BLaER1 treated with 17β-estradiol and CSF1 and Interleukin-3, amounts not matched to agents 10 nM and 100 nM (cell line): ENCODE measurements around the gene LRWD1.

Source experiments
- H3K27ac ChIP-seq, 11 experiments: shearing (Covaris generic); formaldehyde crosslinking; 2 replicates each; pipeline ENCODE4 v1.8.1; 2022
- H3K27me3 ChIP-seq, 11 experiments: shearing (Covaris generic); formaldehyde crosslinking; 2 replicates each; pipeline ENCODE4 v1.8.1; 2022
- H3K36me3 ChIP-seq, 11 experiments: shearing (Covaris generic); formaldehyde crosslinking; 2 replicates each; pipeline ENCODE4 v1.8.1; 2022
- H3K4me1 ChIP-seq, 10 experiments: shearing (Covaris generic); formaldehyde crosslinking; 2 replicates each; pipeline ENCODE4 v1.8.1; 2022
- H3K4me2 ChIP-seq, 11 experiments: shearing (Covaris generic); formaldehyde crosslinking; 2 replicates each; pipeline ENCODE4 v1.8.1; 2022
- H3K4me3 ChIP-seq, 10 experiments: shearing (Covaris generic); formaldehyde crosslinking; 2 replicates each; pipeline ENCODE4 v1.8.1; 2022
- H3K9ac ChIP-seq, 11 experiments: shearing (Covaris generic); formaldehyde crosslinking; 2 replicates each; pipeline ENCODE4 v1.8.1; 2022
- H3K9me3 ChIP-seq, 11 experiments: shearing (Covaris generic); formaldehyde crosslinking; replicated peaks in 1 of 11; 2 replicates each; pipeline ENCODE4 v1.8.1; 2022
- H4K20me1 ChIP-seq, 11 experiments: shearing (Covaris generic); formaldehyde crosslinking; 2 replicates each; pipeline ENCODE4 v1.8.1; 2022
- Cebpa-rat ChIP-seq, 11 experiments: shearing (Covaris generic); IDR thresholded peaks; 2 replicates each; pipeline ENCODE4 v1.8.1; 2022

Gene LRWD1

DNA sequence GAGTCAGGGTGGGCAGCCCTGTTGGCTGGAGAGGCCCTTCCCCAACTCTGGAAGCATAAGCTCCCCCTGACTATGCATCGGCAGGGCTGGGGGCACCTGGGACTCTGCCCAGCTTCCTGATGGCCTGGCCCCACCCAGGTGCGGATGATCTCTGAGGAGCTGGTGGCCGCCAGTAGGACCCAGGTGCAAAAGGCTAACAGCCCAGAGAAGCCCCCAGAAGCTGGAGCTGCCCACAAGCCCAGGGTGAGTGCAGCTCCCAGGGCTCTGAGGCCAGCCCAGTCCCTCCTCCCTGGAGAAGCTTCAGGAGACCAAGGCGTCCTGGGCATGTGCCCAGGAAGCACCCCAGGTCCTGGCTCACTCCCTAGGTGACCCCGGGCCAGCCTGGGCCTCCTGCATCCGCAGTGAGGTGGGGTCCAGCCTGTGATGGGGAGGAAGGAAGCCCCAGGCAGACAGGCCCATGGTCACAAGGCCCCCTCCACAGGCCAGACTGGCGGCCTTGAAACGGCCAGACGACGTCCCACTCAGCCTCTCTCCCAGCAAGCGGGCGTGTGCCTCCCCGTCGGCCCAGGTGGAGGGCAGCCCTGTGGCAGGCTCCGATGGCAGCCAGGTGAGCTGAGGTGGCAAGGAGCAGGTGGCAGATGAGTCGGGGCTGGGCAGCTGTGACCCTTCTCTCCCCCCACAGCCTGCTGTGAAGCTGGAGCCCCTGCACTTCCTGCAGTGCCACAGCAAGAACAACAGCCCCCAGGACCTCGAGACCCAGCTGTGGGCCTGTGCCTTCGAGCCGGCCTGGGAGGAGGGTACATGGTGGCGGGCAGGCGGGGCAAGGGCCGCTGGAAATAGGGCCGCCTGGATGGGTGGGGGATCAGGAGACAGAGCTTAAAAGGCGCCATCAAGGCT lies 3.0 kb downstream of the LRWD1 start:
- peak overlapping the region in 8 of 11 experiments; percentile 8 to 77 (median 43); a peak in 15 of 22 replicates for H3K4me2 ChIP-seq

DNA sequence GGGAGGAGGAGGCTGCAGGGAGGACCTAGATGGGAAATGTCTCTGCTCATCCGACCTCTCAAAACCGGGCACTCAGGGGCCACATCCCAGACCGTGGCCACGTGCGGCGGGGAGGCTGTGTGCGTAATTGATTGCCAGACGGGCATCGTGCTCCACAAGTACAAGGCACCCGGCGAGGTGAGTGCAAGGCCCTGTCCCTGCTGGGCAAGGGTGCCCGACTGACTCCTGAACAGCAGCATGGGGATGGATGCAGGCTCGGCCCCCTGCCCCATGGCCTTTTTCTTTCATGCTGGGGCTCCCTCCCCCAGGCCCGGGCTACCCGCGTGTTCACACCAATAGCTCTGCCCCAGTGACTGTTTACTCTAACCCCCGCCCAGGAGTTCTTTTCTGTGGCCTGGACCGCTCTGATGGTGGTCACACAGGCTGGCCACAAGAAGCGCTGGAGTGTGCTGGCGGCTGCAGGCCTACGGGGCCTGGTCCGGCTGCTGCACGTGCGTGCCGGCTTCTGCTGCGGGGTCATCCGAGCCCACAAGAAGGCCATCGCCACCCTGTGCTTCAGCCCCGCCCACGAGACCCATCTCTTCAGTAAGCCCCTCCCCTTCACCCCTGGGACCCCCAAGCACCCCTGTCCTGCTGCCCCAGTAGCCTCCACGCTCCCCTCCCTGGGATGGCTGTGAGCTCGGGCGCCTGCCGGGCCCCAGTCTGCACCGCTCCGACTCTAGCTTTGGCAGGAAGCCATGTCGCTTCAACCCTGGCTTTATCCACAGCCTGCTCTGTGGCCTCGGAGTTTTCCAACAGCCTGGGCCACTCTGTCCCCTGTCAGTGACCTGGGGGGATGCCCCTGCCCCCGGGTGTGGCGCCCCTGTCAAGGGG lies 3.9 kb downstream of the LRWD1 start:
- peaks cover 19 to 65% (median 52%) of the 10 kb centered on the region in 11 experiments for H3K36me3 ChIP-seq
- peak overlapping the region in 3 of 11 experiments; percentile 4 to 40 (median 25); a peak in 2 of 22 replicates for H3K27ac ChIP-seq
- no peak overlapping the region for H3K4me3 ChIP-seq
- H4K20me1 ChIP-seq, result peaks cover 4 to 82% (median 28%) of the 10 kb centered on the region in 11 experiments; a peak in 18 of 22 replicates
- peaks cover 17 to 63% (median 44%) of the 10 kb centered on the region in 10 experiments for H3K4me1 ChIP-seq
- no peaks in the 10 kb centered on the region for H3K9me3 ChIP-seq
- H3K27me3 ChIP-seq, result no peaks in the 10 kb centered on the region
- no peak for TF ChIP-seq Cebpa-rat (IDR thresholded peaks at IDR 0.05)
- H3K9ac ChIP-seq, result peak overlapping the region in 7 of 11 experiments; percentile 26 to 63 (median 44); a peak in 12 of 22 replicates
- H3K4me2 ChIP-seq, result peak overlapping the region in 9 of 11 experiments; percentile 7 to 77 (median 41); a peak in 15 of 22 replicates

More for the DNA sequence above, 3.0 kb downstream of the LRWD1 start:
- peaks cover 3 to 73% (median 20%) of the 10 kb centered on the region in 11 experiments; a peak in 18 of 22 replicates for H4K20me1 ChIP-seq
- H3K27ac ChIP-seq, result peak overlapping the region in 3 of 11 experiments; percentile 4 to 40 (median 18); a peak in 3 of 22 replicates
- H3K9me3 ChIP-seq, result no peaks in the 10 kb centered on the region
- peaks cover 24 to 65% (median 52%) of the 10 kb centered on the region in 10 experiments for H3K4me1 ChIP-seq
- H3K27me3 ChIP-seq, result no peaks in the 10 kb centered on the region
- H3K4me3 ChIP-seq, result no peak overlapping the region
- peaks cover 11 to 56% (median 43%) of the 10 kb centered on the region in 11 experiments; a peak in 21 of 22 replicates for H3K36me3 ChIP-seq
- TF ChIP-seq Cebpa-rat (IDR thresholded peaks at IDR 0.05), result no peak
- H3K9ac ChIP-seq, result peak overlapping the region in 10 of 11 experiments; percentile 4 to 63 (median 32); a peak in 14 of 22 replicates

DNA sequence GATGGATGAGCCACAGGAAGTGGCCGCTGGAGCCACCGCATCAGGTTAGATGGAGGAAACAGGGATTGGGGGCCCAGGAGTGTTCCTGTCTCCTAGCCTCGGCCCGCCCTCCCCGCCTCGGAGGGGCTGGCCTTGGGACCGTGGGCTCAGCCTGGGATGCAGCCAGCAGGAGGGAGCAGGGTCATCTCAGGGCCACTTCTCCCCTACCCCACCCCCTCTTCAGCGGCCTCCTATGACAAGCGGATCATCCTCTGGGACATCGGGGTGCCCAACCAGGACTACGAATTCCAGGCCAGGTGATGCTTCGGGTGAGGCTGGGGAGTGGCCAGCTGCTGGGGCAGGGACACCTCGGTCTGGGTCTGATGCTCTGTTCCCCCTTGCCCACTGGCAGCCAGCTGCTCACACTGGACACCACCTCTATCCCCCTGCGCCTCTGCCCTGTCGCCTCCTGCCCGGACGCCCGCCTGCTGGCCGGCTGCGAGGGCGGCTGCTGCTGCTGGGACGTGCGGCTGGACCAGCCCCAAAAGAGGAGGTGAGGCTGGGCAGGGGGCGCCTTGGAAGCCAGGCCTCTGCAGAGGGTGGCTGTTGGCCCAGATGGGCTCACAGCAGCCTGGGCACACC lies 4.7 kb downstream of the LRWD1 start:
- Histone ChIP-seq H3K9ac (peak overlapping the region in 5 of 11 experiments; percentile 26 to 63 (median 49); a peak in 5 of 22 replicates), H3K4me3 (no peak overlapping the region), H4K20me1 (peaks cover 4 to 87% (median 32%) of the 10 kb centered on the region in 11 experiments; a peak in 18 of 22 replicates), H3K36me3 (peaks cover 19 to 67% (median 52%) of the 10 kb centered on the region in 11 experiments), H3K27me3 (no peaks in the 10 kb centered on the region), H3K4me1 (peaks cover 14 to 59% (median 39%) of the 10 kb centered on the region in 10 experiments), H3K4me2 (peak overlapping the region in 4 of 11 experiments; percentile 7 to 77 (median 36); a peak in 2 of 22 replicates), H3K9me3 (no peaks in the 10 kb centered on the region), H3K27ac (0 out of 22 replicates have a peak overlapping the region, but pooled peaks of 1 of the 11 experiments have one; percentile 22)
- TF ChIP-seq Cebpa-rat (IDR thresholded peaks at IDR 0.05), result no peak

DNA sequence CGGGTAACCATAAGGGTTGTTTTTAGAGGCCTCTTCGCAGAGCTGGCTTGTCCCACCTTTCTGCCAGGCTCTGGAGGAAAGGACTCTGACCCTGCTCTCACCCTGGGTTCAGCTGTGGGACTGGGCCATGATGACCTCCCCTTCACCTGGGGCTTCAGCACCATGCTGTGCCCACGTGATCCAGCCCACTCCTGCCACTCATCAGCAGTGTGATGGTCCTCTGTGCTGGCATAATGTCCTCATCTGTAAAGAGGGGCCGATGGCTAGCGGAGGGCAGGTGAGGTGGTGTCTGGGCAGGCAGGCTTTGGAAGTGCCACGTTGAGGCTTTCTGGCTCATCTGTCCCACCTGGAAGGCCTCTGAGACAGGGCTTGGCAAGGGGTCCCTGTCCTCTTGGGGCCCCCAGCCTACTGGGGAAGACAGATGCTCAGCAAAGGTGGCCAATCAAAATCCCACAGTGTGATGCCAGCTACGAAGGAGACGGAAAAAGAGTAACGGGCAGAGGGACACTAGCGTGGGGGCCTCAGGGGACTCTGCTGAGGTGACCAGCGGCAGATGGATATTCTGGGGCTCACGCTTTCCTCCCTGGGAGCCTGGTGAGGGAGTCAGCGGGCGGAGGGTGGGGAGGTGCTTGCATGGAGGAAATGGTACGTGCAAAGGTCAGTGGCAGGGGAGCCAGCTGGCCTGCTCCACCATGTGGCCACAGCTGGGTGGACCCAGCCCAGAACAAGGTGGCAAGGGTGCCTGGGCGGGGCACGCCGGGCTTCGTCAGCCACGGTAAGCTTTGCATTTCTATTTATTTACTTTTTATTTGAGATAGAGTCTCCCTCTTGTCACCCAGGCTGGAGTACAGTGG lies 5.4 kb downstream of the LRWD1 start:
- Histone ChIP-seq H3K27ac (0 out of 22 replicates have a peak overlapping the region, but pooled peaks of 1 of the 11 experiments have one; percentile 22), H4K20me1 (peaks cover 4 to 84% (median 32%) of the 10 kb centered on the region in 11 experiments; a peak in 18 of 22 replicates), H3K4me1 (peaks cover 14 to 59% (median 39%) of the 10 kb centered on the region in 10 experiments), H3K36me3 (peaks cover 19 to 67% (median 52%) of the 10 kb centered on the region in 11 experiments), H3K27me3 (no peaks in the 10 kb centered on the region), H3K9ac (peak overlapping the region in 2 of 11 experiments; percentile 6 to 58; a peak in 1 of 22 replicates), H3K4me3 (no peak overlapping the region), H3K9me3 (no peaks in the 10 kb centered on the region), H3K4me2 (no peak overlapping the region)
- TF ChIP-seq Cebpa-rat (IDR thresholded peaks at IDR 0.05), result no peak

DNA sequence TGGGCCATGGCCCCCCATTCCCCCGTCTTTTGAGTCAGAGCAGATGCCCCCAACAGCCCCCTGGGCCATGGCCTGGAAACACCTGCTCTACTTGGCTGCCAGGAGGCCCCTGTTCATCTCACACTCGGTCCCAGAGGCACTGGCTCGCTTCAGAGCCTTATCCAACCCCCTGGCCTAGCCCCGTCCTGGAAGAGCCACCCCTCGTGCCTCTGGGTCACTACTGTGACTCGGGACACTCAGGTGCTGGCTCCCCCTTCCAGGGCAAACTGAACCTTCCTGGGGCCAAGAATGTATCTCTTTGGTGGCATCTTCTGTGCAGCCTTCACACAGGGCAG lies 7.0 kb downstream of the LRWD1 start:
- Histone ChIP-seq H3K36me3 (peaks cover 19 to 67% (median 52%) of the 10 kb centered on the region in 11 experiments), H3K9ac (peak overlapping the region in 3 of 11 experiments; percentile 19 to 23 (median 20); a peak in 3 of 22 replicates)
- no peak for TF ChIP-seq Cebpa-rat (IDR thresholded peaks at IDR 0.05)

DNA sequence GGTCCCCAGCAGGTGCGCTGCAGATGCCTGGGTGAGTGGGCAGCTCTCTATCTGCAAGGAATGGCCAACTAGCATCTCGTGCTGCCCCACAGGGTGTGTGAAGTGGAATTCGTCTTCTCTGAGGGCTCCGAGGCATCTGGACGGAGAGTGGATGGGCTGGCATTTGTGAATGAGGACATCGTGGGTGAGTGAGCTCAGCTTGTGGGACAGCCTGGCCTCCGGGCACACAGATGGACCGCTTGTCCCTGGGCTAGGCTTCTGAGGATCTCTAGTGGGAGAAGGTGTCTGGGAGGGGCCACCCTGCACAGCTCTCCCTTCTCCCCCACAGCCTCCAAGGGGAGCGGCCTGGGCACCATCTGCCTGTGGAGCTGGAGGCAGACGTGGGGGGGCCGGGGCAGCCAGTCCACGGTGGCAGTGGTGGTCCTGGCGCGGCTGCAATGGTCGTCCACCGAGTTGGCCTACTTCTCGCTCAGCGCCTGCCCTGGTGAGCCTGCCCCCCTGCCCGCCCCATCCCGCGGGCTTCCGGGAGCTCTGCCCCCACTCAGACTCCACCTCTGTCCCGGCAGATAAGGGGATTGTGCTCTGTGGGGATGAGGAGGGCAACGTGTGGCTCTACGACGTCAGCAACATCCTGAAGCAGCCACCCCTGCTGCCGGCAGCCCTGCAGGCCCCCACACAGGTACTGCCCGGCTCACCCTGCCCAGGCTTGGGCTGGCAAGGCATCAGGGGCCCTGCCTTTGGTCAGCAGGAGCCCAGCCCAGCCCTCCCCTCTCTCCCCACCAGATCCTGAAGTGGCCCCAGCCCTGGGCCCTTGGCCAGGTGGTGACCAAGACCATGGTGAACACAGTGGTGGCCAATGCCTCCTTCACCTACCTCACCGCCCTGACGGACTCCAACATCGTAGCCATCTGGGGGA lies 7.6 kb downstream of the LRWD1 start:
- Histone ChIP-seq H3K27me3 (no peaks in the 10 kb centered on the region), H3K4me3 (no peak overlapping the region), H4K20me1 (peaks cover 4 to 66% (median 29%) of the 10 kb centered on the region in 11 experiments; a peak in 18 of 22 replicates), H3K9ac (peak overlapping the region in 3 of 11 experiments; percentile 19 to 23 (median 20); a peak in 3 of 22 replicates), H3K4me2 (no peak overlapping the region), H3K4me1 (peaks cover 0 to 39% (median 21%) of the 10 kb centered on the region in 10 experiments; a peak in 16 of 20 replicates), H3K27ac (no peak overlapping the region), H3K36me3 (peaks cover 19 to 65% (median 51%) of the 10 kb centered on the region in 11 experiments), H3K9me3 (no peaks in the 10 kb centered on the region)
- no peak for TF ChIP-seq Cebpa-rat (IDR thresholded peaks at IDR 0.05)

More for the DNA sequence above, 7.0 kb downstream of the LRWD1 start:
- Histone ChIP-seq H3K9me3 (no peaks in the 10 kb centered on the region), H3K4me1 (peaks cover 0 to 45% (median 25%) of the 10 kb centered on the region in 10 experiments; a peak in 16 of 20 replicates), H3K4me2 (no peak overlapping the region), H4K20me1 (peaks cover 4 to 69% (median 29%) of the 10 kb centered on the region in 11 experiments; a peak in 18 of 22 replicates), H3K27me3 (no peaks in the 10 kb centered on the region), H3K4me3 (no peak overlapping the region), H3K27ac (no peak overlapping the region)
